NCI-H128 (cell line): ENCODE data around the gene CEACAM16.
A peak's percentile ranks its signal among the peaks of the same experiment; 100 is the strongest.

Source experiments
- DNase-seq: peaks from one replicate; lab custom pipeline; 2025; ENCODE audit not compliant: unreplicated experiment; lab: John Stamatoyannopoulos, UW

Gene CEACAM16

GRCh38 chr19:44723299-44723951 is 24.5 kb downstream of the CEACAM16 start:
- DNase-seq, result no peak

GRCh38 chr19:44723952-44724319 is 25.0 kb downstream of the CEACAM16 start:
- peak; percentile 28 for DNase-seq

- DNase-seq, result no peak
Observed at GRCh38 chr19:44725251-44725650, 26.3 kb downstream of the CEACAM16 start.

- no peak for DNase-seq
Observed at GRCh38 chr19:44725684-44726083, 26.7 kb downstream of the CEACAM16 start.

GRCh38 chr19:44726465-44726864 is 27.5 kb downstream of the CEACAM16 start:
- DNase-seq, result no peak

- no peak for DNase-seq
Observed at GRCh38 chr19:44728178-44728577, 29.2 kb downstream of the CEACAM16 start.

- DNase-seq, result no peak
Observed at GRCh38 chr19:44729516-44730033, 30.6 kb downstream of the CEACAM16 start.

GRCh38 chr19:44731081-44731480 is 32.1 kb downstream of the CEACAM16 start:
- no peak for DNase-seq

- no peak for DNase-seq
Observed at GRCh38 chr19:44731622-44732021, 32.7 kb downstream of the CEACAM16 start.

- DNase-seq, result no peak
Observed at GRCh38 chr19:44732235-44733014, 33.5 kb downstream of the CEACAM16 start.

- no peak for DNase-seq
Observed at GRCh38 chr19:44734357-44734756, 35.4 kb downstream of the CEACAM16 start.

- no peak for DNase-seq
Observed at GRCh38 chr19:44735011-44735410, 36.1 kb downstream of the CEACAM16 start.

GRCh38 chr19:44737238-44738071 is 38.5 kb downstream of the CEACAM16 start:
- no peak for DNase-seq

GRCh38 chr19:44738136-44738535 is 39.2 kb downstream of the CEACAM16 start:
- DNase-seq, result no peak

GRCh38 chr19:44738603-44739558 is 39.9 kb downstream of the CEACAM16 start:
- DNase-seq, result no peak

GRCh38 chr19:44740351-44740824 is 41.4 kb downstream of the CEACAM16 start:
- DNase-seq, result no peak

GRCh38 chr19:44741258-44741731 is 42.3 kb downstream of the CEACAM16 start:
- DNase-seq, result no peak

GRCh38 chr19:44741841-44742329 is 42.9 kb downstream of the CEACAM16 start:
- no peak for DNase-seq

- DNase-seq, result no peak
Observed at GRCh38 chr19:44742330-44743061, 43.5 kb downstream of the CEACAM16 start.
